Measurements from ENCODE around the gene CLCNKB.
"Not testable (repeated sequence)": the region's sequence is repeated elsewhere in the genome, so short reads cannot be mapped to it uniquely, and the experiment has no call there.

DNA sequence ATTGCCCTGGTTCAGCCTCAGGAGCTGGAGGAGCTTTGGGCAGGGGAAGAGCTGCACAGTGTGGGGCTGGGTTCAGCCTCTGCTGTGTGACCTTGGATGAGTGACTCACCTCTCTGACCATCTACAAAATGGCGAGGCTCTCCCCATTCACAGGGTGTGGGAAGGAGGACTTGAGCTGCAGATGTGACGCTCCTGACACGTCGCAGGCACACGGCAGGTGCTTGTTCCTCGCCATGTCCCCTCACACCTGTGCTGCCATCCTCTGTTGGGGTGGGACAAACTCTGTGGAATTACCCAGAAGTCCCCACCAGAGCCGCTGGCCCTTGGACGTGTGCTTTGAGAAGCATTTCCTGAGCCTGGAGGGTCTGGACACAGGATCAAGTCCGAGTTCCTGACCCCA, 22.7 kb upstream of the CLCNKB start:
- TF ChIP-seq, protein P1, sequence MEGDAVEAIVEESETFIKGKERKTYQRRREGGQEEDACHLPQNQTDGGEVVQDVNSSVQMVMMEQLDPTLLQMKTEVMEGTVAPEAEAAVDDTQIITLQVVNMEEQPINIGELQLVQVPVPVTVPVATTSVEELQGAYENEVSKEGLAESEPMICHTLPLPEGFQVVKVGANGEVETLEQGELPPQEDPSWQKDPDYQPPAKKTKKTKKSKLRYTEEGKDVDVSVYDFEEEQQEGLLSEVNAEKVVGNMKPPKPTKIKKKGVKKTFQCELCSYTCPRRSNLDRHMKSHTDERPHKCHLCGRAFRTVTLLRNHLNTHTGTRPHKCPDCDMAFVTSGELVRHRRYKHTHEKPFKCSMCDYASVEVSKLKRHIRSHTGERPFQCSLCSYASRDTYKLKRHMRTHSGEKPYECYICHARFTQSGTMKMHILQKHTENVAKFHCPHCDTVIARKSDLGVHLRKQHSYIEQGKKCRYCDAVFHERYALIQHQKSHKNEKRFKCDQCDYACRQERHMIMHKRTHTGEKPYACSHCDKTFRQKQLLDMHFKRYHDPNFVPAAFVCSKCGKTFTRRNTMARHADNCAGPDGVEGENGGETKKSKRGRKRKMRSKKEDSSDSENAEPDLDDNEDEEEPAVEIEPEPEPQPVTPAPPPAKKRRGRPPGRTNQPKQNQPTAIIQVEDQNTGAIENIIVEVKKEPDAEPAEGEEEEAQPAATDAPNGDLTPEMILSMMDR (IDR thresholded peaks at IDR 0.05): not testable (repeated sequence)
- not testable (repeated sequence) for TF ChIP-seq POLR2A (IDR thresholded peaks at IDR 0.05)
